ENCODE data around the gene CHI3L1.

CHI3L1 gene

GRCh38 chr1:203179667-203180005 lies 6.9 kb downstream of the CHI3L1 start:
- DNase-seq = no peak

GRCh38 chr1:203178821-203179666 lies 7.5 kb downstream of the CHI3L1 start:
- no peak for DNase-seq

DNA sequence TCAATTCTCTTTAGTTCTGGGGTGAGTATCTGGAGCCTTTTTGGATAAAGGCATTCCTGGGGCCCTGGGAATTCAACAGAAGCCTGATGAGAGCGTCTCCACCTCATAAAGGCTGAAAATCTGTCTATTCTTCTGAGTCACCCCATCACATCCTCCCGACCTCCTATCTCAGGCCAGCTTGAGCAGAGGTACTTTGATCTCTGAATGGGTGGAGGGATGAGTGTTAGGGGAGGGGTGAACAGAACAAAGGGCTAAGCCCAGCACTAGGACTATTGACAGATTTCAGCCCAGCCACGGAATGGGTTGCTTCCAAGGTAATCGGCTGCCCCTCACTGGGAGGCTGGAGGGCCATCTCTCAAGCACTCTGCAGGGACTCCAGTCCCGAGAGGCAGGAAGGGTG lies 8.4 kb downstream of the CHI3L1 start:
- DNase-seq = no peak

- DNase-seq = no peak
These were observed 8.9 kb downstream of the CHI3L1 start for GRCh38 chr1:203177470-203178039.

DNA sequence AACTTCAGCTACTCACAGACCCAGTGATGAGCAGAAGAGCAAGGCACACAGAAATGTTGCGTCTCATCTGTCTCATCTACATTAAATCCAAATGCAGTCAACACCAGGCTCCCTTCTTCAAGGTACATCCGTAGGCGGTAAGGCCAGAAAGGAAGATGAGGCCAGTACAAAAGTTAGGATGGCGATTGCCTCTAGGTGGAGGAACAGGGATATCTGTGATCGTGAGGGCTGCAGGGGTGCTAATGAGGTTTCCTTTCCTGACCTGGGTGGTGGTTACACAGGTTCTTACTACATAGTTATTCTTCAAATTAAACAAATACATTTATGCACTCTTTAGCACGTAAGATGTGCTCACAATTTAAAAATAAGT lies 9.5 kb downstream of the CHI3L1 start:
- DNase-seq = no peak

DNA sequence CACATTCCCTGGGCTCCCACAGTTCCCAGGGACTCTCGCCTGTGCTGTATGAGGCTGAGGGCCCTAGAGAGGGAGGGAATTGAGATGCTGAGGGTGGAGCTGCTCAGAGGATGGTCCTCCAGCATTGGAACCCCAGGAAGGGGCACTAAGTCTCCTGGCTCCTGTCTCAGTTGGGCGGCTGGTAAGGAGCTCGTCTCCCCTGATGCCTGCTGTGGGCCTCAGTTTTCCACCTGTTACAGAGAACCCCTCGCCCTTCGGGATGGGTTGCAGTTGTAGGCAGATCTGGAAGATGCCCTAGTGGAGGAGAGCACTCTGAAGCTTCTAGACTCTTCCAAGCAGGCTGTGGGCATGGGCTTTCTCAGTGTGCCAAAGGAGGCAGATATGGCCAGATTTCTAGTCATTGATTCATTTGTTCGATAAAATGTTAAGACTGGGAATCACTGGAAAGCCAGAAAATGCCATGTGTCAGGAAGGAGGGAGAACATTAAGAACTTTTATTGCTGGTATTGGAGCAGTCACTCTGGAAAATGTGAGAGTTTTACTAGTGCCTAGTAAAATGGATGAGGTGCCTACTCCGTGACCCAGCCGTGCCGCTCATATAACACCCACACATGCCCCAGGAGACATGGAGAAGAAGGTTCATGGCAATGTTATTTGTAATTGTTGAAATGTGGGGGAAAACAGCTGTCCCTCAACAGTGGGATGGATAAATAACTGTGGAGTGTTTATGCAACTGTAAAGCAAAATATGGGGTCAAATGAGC lies 10.1 kb downstream of the CHI3L1 start:
- no peak for DNase-seq

GRCh38 chr1:203175827-203176241 lies 10.7 kb downstream of the CHI3L1 start:
- no peak for DNase-seq

DNA sequence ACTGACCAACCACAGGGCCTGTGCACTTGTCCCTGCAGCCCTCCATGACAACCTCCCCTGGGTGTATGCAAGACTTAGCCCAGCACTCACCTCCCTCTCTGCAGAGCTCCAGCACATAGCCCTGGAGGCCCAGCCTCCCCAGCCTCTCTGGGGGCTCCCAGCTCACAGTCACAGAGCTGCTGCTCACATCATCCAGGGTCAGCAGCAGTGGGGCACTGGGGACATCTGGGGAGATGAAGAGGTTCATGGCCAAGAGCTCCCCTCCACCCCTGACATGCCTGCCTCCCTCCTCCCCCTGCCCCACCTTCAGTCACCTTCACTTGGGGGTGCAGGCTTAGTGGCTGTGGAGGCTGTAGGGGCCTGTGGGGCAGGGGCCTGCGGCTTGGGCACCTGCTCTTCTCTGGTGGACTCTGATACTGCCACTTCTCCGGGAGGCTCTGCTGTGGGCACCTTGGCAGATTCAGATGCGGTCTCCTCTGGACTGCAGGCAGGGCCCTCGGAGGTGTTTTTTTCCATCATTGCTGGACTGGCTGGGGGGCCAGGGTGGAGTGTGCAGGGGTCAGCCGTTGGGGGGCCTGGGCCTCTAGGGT lies 11.2 kb downstream of the CHI3L1 start, which contains the start of gene MYBPH:
Gene MYBPH (minus strand): TSS at position 590 of the 590 bp plus-strand sequence. CDS start 71 bp downstream, at position 519.
- DNase-seq = no peak

DNA sequence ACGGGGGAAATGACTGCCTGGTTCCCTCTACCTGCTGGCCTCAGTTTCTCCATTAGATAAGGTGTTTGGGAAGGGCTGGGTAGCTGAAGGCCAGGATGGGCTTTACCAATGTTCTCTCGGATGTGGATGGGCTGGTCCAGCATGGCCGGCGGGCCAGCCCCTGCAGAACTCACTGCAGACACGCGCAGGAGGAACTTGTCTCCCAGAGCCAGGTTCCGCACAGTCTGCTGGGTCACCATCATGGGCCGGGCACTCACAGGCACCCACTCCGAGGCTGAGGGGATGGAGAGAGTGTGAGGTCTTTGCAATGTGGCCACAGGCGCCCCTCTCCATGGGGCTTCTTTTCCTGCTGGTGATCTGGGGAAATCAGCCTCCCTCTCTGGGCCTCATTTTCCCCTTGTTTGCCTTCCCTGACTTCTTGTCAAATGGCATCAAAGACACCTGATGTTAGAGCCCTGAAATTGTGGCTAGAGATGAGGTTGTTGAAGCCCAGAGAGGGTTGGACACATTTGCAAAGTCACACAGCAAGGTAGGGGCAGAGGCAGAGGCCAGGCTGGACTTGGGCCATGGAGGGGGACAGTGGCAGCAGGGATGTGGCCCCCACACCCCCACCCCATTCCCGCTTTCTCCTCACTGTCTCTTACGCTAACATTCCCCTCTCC lies 12.0 kb downstream of the CHI3L1 start:
- no peak for DNase-seq

GRCh38 chr1:203173566-203173965 lies 12.9 kb downstream of the CHI3L1 start:
- no peak for DNase-seq

DNA sequence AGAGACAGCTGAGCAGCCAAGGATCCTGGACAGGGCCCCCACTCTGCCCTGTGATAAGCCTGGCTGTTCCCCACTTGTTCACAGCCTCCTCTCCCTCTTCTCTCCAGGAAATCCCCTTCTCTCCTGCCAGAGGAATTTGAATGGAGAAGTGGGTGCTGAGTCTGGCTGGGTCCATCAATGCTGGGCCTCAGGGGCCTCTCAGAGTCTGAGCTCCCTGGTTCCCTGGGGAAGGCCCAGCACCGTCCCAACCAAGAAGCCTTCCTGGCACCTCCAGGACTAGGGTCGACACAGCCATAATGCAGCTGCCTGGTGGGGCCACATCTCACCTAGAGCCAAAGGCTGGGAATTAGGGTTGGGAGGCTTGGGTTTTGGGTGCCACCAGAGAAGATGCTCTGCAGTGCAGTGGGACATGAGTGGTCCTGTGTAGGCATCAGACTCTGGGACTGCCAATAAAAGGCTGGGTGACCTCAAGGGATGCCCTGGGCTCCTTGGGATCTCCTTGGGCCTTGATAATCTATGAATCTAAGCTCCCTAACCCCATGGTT lies 13.4 kb downstream of the CHI3L1 start:
- DNase-seq = no peak

DNA sequence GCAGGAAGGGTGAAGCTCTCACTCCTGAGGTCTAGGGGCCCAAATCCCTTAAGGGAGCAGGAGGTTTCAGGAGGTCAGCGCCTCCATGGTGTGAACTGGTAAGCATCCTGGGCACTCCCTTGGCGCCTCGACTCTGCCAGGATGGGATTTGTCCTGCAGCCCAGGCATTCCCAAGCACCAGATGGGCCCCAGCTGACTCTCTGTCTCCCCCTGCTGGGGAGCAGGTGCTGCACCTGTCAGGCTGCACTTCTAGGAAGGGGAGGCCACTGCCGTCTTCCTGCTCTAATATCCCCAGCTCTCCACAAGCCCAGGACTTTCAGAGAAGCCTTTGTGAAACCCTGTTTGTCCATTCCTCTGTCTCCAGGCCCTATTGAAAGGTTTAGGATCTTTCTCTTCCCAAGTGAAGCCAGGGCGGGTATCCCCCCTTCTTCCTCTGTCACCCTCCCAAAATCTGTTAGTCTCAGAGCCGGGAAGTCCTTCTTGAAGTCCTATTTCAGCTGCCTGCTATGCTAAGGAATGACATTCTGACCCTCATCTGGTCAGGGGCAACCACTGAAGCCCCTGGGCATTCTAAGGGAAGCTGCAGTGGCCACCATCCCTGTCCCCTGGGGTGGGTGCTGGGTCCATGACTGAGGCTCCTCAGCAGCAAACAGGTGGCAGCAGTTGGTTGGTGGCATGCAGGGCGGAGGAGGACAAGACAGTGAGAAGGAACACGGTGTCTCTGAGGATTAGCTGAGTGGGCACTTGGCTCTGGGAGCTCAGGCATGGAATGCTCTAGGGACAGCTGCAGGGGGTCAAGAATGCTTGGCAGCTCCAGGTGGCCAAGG lies 14.1 kb downstream of the CHI3L1 start:
- DNase-seq = peak; percentile 43

DNA sequence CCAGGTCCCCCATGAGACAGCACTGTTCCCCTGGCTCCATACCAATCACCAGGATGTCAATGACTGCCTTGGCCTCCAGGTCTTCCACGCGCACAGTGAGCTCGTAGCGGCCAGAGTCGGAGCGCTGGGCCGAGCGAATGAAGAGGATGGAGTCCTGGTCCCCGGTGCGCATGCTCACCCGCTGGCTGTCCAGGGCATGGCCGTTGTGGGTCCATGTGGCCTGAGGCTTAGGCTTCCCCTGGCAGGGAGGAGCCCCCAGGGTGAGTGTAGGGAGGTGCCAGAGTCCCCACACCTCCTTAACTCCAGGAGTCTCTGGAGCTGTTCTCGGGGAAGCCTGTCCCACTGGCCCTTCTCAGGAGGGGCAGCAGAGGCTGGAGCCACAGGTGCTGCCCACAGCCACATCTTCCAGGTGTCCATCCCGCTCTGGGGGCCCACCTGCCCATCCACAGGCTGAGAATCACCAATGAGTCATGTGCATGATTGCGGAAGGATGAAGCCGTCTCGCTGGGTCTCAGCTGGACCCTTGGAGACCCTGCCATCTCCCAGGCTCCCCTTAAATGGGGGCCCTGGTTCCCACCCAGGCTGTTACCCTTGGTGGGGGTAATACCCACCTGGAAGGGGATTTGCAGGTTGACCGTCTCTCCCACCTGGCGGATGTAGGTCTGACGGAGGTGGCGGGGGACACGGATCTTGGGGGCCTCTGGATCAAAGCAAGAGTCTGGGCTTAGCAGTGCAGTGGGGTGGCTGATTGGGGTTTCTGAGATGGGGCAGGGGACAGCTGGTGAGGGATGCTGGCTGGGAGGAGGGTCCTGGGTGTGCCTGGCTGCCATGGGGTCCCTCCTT lies 14.9 kb downstream of the CHI3L1 start:
- no peak for DNase-seq

- no peak for DNase-seq
These were observed 15.7 kb downstream of the CHI3L1 start for GRCh38 chr1:203170625-203171330.

DNA sequence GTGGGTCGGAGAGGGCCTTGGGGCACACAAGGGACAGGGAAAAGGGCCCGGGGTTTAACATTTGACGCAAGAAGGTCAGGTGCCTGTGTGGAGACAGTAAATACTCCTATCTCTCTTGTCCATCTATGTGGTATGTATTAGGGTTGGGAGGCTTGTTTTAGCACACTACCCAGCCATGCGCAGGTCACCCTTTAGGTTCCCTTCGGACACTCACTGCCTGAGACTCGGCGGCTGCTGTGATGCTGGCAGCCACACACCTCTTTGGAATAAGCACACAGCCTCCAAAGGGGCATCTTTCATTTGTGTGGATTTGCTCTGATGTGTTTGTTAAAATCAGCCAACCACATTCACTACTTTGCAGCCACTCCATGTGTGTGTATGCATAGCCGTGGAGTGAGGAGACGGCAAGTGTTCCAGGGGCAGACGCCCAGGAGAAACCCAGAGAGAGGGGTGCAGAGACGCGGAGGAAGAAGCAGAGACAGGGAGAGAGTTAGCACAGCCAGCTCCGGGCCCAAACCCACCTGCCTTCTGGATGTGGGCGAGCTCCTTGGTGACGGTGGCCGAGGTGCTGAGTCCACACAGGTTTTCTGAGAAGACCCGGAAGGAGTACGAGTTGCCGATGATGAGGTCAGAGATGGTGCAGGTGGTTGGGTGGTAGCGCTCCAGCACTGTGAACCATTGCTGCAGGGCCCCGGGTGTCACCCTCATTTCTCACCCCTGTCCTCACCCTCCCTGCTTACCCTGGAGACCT lies 16.6 kb downstream of the CHI3L1 start:
- no peak for DNase-seq

DNA sequence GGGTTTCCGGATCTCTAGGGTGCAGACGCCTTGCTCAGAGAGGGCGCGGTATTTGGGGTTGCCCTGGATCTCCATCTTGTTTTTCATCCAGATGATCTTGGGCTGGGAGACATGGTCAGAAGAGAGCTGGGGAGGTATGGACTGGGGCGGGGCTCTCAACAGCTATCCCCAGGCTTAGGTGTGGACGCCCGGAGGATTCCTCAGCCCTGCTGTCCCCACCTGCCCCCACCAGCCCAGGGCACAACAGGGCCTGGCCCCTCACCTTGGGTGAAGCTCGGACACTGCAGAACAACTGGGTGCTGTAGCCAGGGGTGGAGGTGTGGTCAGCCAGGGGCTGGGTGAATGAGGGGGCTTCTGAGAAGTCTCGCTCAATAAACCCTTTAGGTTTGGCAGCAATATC lies 17.5 kb downstream of the CHI3L1 start:
- no peak for DNase-seq

DNA sequence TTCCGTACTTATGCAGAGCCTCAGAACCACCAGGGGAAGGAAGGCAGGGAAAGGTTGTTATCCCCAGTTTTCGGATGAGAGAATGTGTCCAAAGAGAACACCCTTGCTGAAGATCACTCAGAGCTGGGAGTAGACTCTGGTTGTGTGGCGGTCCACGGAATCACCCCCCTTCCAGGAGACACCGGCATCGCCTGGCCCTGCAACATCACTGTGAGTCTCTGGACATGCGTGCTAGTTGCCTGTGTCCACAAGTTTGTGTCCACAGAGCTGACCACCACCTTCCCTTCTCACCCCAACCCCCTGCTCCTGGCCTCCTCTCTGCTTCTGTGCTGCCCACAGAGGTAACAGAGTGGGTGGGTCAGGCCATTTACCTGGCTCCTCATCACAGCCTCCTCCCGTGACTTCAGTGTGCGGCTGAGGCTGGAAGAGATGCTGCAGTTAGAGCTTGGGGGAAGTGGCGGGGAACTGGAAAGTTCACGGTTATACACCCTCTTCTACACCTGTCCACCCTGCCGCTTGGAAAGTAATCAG lies 18.2 kb downstream of the CHI3L1 start:
- no peak for DNase-seq

DNA sequence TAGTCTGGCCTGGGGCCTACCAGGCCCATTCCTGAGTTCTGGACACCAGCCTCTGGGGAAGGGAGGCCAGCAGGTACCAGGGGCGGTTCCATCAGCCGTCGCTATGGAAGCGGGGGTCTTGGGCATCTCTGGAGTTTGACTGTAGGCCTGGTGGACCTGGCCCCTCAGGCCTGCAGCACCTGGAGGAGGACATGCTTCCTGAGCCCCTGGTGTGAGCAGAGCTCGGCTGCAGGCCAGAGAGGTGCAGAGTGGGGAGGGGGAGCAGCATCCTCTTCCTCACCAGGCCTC lies 18.6 kb downstream of the CHI3L1 start:
- DNase-seq = no peak

All from stimulated activated CD4-positive, alpha-beta T cell treated with anti-CD3 and anti-CD28 coated beads, Interleukin-12 subunit alpha, Interleukin-12 subunit beta, amount 100 ng/mL, for 4 hours (primary cell).